WTC11 (cell line): ENCODE results near the gene RPL18.

Source experiments
- CREM ChIP-seq: sonication (generic); formaldehyde crosslinking; IDR thresholded peaks from 2 replicates; pipeline ENCODE4 v1.8.1; 2022; ENCODE audit warnings: mild to moderate bottlenecking, missing genetic modification reagents, moderate library complexity
- EMX1 ChIP-seq: fragments of 250-450 bp; sonication (Bioruptor Pico); IDR thresholded peaks from 2 replicates; pipeline ENCODE4 v1.8.0; 2021; ENCODE audit warnings: mild to moderate bottlenecking
- MXD4 ChIP-seq: fragments of 250-450 bp; sonication (Bioruptor Pico); IDR thresholded peaks from 2 replicates; pipeline ENCODE4 v1.8.0; 2021; ENCODE audit warnings: mild to moderate bottlenecking, moderate library complexity, borderline replicate concordance
- SP1 ChIP-seq: sonication (generic); formaldehyde crosslinking; conservative IDR thresholded peaks from 2 replicates; pipeline ENCODE4 v1.8.1; 2022; ENCODE audit warnings: missing genetic modification reagents
- STAT6 ChIP-seq: sonication (generic); formaldehyde crosslinking; conservative IDR thresholded peaks from 2 replicates; pipeline ENCODE4 v1.8.1; 2023; ENCODE audit warnings: mild to moderate bottlenecking, low read depth, missing genetic modification reagents, moderate library complexity
- TCF7 ChIP-seq: sonication (generic); formaldehyde crosslinking; IDR thresholded peaks from 2 replicates; pipeline ENCODE4 v1.8.0; 2022; ENCODE audit warnings: mild to moderate bottlenecking, low read depth, missing genetic modification reagents, moderate library complexity
- TP53 ChIP-seq: sonication (generic); formaldehyde crosslinking; IDR thresholded peaks from 2 replicates; pipeline ENCODE4 v1.8.1; 2023; ENCODE audit warnings: mild to moderate bottlenecking, missing genetic modification reagents
- USF2 ChIP-seq: sonication (generic); formaldehyde crosslinking; IDR thresholded peaks from 2 replicates; pipeline ENCODE4 v1.8.1; 2023; ENCODE audit warnings: mild to moderate bottlenecking, missing genetic modification reagents, moderate library complexity
- ZNF416 ChIP-seq: fragments of 250-450 bp; sonication (Bioruptor Pico); IDR thresholded peaks from 2 replicates; pipeline ENCODE4 v1.9.0; 2021; ENCODE audit warnings: mild to moderate bottlenecking, inconsistent platforms
- TF ChIP-seq, protein P1 (sequence below): fragments of 200-600 bp; IDR thresholded peaks from 2 replicates; pipeline ENCODE4 v1.8.0; 2022; ENCODE audit warnings: antibody characterized with exemption

- TF ChIP-seq TP53 (CRISPR knock-in tag) (no peak), SP1 (CRISPR knock-in tag) (no peak), MXD4 (CRISPR knock-in tag) (no peak), TCF7 (no peak), EMX1 (CRISPR knock-in tag) (no peak), USF2 (CRISPR knock-in tag) (no peak), STAT6 (CRISPR knock-in tag) (no peak), ZNF416 (CRISPR knock-in tag) (no peak), CREM (CRISPR knock-in tag) (no peak)
- TF ChIP-seq, protein P1, sequence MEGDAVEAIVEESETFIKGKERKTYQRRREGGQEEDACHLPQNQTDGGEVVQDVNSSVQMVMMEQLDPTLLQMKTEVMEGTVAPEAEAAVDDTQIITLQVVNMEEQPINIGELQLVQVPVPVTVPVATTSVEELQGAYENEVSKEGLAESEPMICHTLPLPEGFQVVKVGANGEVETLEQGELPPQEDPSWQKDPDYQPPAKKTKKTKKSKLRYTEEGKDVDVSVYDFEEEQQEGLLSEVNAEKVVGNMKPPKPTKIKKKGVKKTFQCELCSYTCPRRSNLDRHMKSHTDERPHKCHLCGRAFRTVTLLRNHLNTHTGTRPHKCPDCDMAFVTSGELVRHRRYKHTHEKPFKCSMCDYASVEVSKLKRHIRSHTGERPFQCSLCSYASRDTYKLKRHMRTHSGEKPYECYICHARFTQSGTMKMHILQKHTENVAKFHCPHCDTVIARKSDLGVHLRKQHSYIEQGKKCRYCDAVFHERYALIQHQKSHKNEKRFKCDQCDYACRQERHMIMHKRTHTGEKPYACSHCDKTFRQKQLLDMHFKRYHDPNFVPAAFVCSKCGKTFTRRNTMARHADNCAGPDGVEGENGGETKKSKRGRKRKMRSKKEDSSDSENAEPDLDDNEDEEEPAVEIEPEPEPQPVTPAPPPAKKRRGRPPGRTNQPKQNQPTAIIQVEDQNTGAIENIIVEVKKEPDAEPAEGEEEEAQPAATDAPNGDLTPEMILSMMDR: no peak
Observed at GRCh38 chr19:48661711-48662090, 42.7 kb upstream of the RPL18 start.
